Neural cell (in vitro differentiated cells): ENCODE results near the gene MYO9B. TPM values are rescaled to one million over a fixed set of nuclear protein-coding genes. Genes with fewer than 3 reads are reported as not detected.

ENCODE experiments used
- H2AFZ ChIP-seq: fragments of 200-600, 300-800 bp; sonication (generic), shearing (Covaris generic); 2 replicates; pipeline ENCODE4 v1.6.0; 2014; ENCODE audit warnings: low read depth, mild to moderate bottlenecking, antibody characterized with exemption, low read length, moderate library complexity
- H3F3A ChIP-seq: fragments of 200-600 bp; shearing (Covaris generic); 2 replicates; pipeline ENCODE4 v1.6.1; 2016; ENCODE audit warnings: mild to moderate bottlenecking, moderate library complexity, mixed read lengths, antibody characterized with exemption, low read length; ENCODE audit not compliant: insufficient read depth, poor library complexity, severe bottlenecking
- H3K27ac ChIP-seq: fragments of 200-600, 300-800 bp; sonication (generic), shearing (Covaris generic); 2 replicates; pipeline ENCODE4 v1.5.1; 2014; ENCODE audit warnings: mild to moderate bottlenecking, low read length, moderate library complexity
- H3K27me3 ChIP-seq: fragments of 300-800, 200-600 bp; sonication (generic), shearing (Covaris generic); 2 replicates; pipeline ENCODE4 v1.6.0; 2014; ENCODE audit warnings: mild to moderate bottlenecking, low read depth, low read length, moderate library complexity; ENCODE audit not compliant: insufficient read depth
- H3K36me3 ChIP-seq: fragments of 300-800, 200-600 bp; sonication (generic), shearing (Covaris generic); 2 replicates; pipeline ENCODE4 v1.5.1; 2014; ENCODE audit warnings: mild to moderate bottlenecking, antibody characterized with exemption, low read length, moderate library complexity; ENCODE audit not compliant: insufficient read depth
- H3K4me2 ChIP-seq: fragments of 300-800, 200-600 bp; sonication (generic), shearing (Covaris generic); 2 replicates; pipeline ENCODE4 v1.6.0; 2014; ENCODE audit warnings: mild to moderate bottlenecking, low read length
- H3K4me3 ChIP-seq: fragments of 300-800, 200-600 bp; sonication (generic), shearing (Covaris generic); 2 replicates; pipeline ENCODE4 v1.5.1; 2014; ENCODE audit warnings: mild to moderate bottlenecking, low read length, moderate library complexity
- H3K79me2 ChIP-seq: fragments of 200-600 bp; shearing (Covaris generic); replicated peaks from 2 replicates; pipeline ENCODE4 v1.6.0; 2014; ENCODE audit warnings: mild to moderate bottlenecking, low read length, moderate library complexity; ENCODE audit not compliant: insufficient read depth
- H3K9ac ChIP-seq: fragments of 300-800, 200-600 bp; sonication (generic), shearing (Covaris generic); 2 replicates; pipeline ENCODE4 v1.6.1; 2016; ENCODE audit warnings: mild to moderate bottlenecking, low read length, mixed read lengths
- H3K9me2 ChIP-seq: fragments of 200-600 bp; shearing (Covaris generic); 2 replicates; pipeline ENCODE4 v1.6.1; 2016; ENCODE audit warnings: mild to moderate bottlenecking, low read length, mixed read lengths; ENCODE audit not compliant: insufficient read depth
- H3K9me3 ChIP-seq: fragments of 200-600, 300-800 bp; sonication (generic), shearing (Covaris generic); 2 replicates; pipeline ENCODE4 v1.6.1; 2016; ENCODE audit warnings: mild to moderate bottlenecking, mixed run types, low read length, moderate library complexity, mixed read lengths
- H4K20me1 ChIP-seq: fragments of 200-600 bp; shearing (Covaris generic); 2 replicates; pipeline ENCODE4 v1.6.1; 2016; ENCODE audit warnings: mild to moderate bottlenecking, mixed run types; ENCODE audit not compliant: insufficient read depth
- EP300 ChIP-seq: fragments of 450-650 bp; conservative IDR thresholded peaks from 2 replicates; pipeline ENCODE4 v1.6.1; 2014; ENCODE audit warnings: antibody characterized with exemption, mild to moderate bottlenecking, moderate library complexity; ENCODE audit not compliant: poor library complexity, severe bottlenecking
- EZH2 ChIP-seq: fragments of 200-600, 300-800 bp; shearing (Covaris generic), sonication (generic); IDR thresholded peaks from 2 replicates; pipeline ENCODE4 v1.6.1; 2014; ENCODE audit warnings: antibody characterized with exemption, low read length, borderline replicate concordance, mild to moderate bottlenecking; ENCODE audit not compliant: insufficient read depth, poor library complexity, severe bottlenecking
- MXI1 ChIP-seq: fragments of 450-650 bp; conservative IDR thresholded peaks from 2 replicates; pipeline ENCODE4 v1.6.1; 2014; ENCODE audit warnings: antibody characterized with exemption, mild to moderate bottlenecking; ENCODE audit not compliant: poor library complexity, severe bottlenecking
- POLR2AphosphoS5 ChIP-seq: IDR thresholded peaks from 2 replicates; pipeline ENCODE4 v1.6.1; 2012
- RAD21 ChIP-seq: fragments of 450-650 bp; conservative IDR thresholded peaks from 2 replicates; pipeline ENCODE4 v1.6.1; 2014; ENCODE audit warnings: antibody characterized with exemption, mild to moderate bottlenecking, moderate library complexity
- SMC3 ChIP-seq: fragments of 450-650 bp; conservative IDR thresholded peaks from 2 replicates; pipeline ENCODE4 v1.6.1; 2014; ENCODE audit warnings: antibody characterized with exemption, mild to moderate bottlenecking, moderate library complexity; ENCODE audit not compliant: poor library complexity
- TAF1 ChIP-seq: IDR thresholded peaks from 2 replicates; pipeline ENCODE4 v1.6.1; 2012; ENCODE audit warnings: low read depth
- polyA plus RNA-seq: library from polyadenylated mRNA; depleted of rRNA; stranded (reverse); fragments of >200 nt; gene quantifications from 2 replicates; pipeline ENCODE4 v1.2.3, GENCODE V29; 2014
- TF ChIP-seq, protein P1 (sequence below): IDR thresholded peaks from 2 replicates; pipeline ENCODE4 v1.6.1; 2012; ENCODE audit warnings: borderline replicate concordance
- TF ChIP-seq, protein P2 (sequence below): fragments of 450-650 bp; IDR thresholded peaks from 2 replicates; pipeline ENCODE4 v1.5.1; 2014; ENCODE audit warnings: antibody characterized with exemption, mild to moderate bottlenecking, moderate library complexity; ENCODE audit not compliant: poor library complexity, severe bottlenecking

Gene MYO9B
- polyA plus RNA-seq, 1 donor from 2014 or later, result 27.2 TPM

DNA sequence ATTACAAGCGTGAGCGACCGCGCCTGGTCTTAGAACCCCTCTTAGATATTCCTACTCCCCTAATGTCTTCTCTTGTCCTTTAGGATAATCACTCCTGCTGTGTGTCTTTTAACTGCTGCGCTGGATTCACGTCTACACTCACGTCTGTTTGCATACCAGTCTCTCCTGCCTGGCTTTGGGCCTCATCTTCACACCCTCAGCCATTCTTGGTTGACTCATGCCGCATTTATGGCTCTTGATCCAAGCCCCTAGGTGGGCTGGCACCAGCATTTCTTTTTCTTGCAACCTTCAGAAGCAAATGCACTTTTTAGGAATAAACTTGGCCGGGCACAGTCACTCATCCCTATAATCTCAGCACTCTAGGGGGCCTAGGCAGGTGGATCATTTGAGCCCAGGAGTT, 22.7 kb downstream of the MYO9B start:
- Histone ChIP-seq H3K27me3 (no peaks in the 10 kb centered on the region), H3K36me3 (peaks cover 5% of the 10 kb centered on the region), H3K4me3 (no peak overlapping the region), H3F3A (no peaks in the 10 kb centered on the region), H3K27ac (no peak overlapping the region), H3K4me2 (no peak overlapping the region), H4K20me1 (no peaks in the 10 kb centered on the region), H3K9me2 (no peaks in the 10 kb centered on the region), H2AFZ (no peak overlapping the region), H3K9me3 (no peaks in the 10 kb centered on the region), H3K9ac (no peak overlapping the region), H3K79me2 (peaks cover under 1% of the 10 kb centered on the region)
- TF ChIP-seq, protein P1, sequence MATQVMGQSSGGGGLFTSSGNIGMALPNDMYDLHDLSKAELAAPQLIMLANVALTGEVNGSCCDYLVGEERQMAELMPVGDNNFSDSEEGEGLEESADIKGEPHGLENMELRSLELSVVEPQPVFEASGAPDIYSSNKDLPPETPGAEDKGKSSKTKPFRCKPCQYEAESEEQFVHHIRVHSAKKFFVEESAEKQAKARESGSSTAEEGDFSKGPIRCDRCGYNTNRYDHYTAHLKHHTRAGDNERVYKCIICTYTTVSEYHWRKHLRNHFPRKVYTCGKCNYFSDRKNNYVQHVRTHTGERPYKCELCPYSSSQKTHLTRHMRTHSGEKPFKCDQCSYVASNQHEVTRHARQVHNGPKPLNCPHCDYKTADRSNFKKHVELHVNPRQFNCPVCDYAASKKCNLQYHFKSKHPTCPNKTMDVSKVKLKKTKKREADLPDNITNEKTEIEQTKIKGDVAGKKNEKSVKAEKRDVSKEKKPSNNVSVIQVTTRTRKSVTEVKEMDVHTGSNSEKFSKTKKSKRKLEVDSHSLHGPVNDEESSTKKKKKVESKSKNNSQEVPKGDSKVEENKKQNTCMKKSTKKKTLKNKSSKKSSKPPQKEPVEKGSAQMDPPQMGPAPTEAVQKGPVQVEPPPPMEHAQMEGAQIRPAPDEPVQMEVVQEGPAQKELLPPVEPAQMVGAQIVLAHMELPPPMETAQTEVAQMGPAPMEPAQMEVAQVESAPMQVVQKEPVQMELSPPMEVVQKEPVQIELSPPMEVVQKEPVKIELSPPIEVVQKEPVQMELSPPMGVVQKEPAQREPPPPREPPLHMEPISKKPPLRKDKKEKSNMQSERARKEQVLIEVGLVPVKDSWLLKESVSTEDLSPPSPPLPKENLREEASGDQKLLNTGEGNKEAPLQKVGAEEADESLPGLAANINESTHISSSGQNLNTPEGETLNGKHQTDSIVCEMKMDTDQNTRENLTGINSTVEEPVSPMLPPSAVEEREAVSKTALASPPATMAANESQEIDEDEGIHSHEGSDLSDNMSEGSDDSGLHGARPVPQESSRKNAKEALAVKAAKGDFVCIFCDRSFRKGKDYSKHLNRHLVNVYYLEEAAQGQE, result no peak
- no peak for TF ChIP-seq SMC3
- no peak for TF ChIP-seq EP300
- no peak for TF ChIP-seq EZH2
- no peak for TF ChIP-seq RAD21
- no peak for TF ChIP-seq MXI1
- TF ChIP-seq, protein P2, sequence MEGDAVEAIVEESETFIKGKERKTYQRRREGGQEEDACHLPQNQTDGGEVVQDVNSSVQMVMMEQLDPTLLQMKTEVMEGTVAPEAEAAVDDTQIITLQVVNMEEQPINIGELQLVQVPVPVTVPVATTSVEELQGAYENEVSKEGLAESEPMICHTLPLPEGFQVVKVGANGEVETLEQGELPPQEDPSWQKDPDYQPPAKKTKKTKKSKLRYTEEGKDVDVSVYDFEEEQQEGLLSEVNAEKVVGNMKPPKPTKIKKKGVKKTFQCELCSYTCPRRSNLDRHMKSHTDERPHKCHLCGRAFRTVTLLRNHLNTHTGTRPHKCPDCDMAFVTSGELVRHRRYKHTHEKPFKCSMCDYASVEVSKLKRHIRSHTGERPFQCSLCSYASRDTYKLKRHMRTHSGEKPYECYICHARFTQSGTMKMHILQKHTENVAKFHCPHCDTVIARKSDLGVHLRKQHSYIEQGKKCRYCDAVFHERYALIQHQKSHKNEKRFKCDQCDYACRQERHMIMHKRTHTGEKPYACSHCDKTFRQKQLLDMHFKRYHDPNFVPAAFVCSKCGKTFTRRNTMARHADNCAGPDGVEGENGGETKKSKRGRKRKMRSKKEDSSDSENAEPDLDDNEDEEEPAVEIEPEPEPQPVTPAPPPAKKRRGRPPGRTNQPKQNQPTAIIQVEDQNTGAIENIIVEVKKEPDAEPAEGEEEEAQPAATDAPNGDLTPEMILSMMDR, result no peak
- TF ChIP-seq POLR2AphosphoS5, result no peak
- TF ChIP-seq TAF1, result no peak

DNA sequence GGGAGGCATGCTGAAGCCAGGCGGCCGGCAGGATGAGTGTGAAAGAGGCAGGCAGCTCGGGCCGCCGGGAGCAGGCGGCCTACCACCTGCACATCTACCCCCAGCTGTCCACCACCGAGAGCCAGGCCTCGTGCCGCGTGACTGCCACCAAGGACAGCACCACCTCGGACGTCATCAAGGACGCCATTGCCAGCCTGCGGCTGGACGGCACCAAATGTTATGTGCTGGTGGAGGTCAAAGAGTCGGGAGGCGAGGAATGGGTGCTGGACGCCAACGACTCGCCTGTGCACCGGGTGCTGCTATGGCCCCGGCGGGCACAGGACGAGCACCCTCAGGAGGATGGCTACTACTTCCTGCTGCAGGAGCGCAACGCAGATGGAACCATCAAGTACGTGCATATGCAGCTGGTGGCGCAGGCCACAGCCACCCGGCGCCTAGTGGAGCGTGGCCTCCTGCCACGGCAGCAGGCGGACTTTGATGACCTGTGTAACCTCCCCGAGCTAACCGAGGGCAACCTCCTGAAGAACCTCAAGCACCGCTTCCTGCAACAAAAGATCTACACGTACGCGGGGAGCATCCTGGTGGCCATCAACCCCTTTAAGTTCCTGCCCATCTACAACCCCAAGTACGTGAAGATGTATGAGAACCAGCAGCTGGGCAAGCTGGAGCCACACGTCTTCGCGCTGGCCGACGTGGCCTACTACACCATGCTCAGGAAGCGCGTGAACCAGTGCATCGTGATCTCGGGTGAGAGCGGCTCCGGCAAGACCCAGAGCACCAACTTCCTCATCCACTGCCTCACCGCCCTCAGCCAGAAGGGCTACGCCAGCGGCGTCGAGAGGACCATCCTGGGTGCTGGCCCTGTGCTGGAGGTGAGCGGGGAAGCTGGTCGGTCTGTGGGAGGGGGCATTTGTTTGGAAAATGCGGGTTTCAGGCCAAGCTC, 26.4 kb downstream of the MYO9B start:
- Histone ChIP-seq H3K9ac (no peak overlapping the region), H3K36me3 (peaks cover 5% of the 10 kb centered on the region), H3K27me3 (no peaks in the 10 kb centered on the region), H4K20me1 (no peaks in the 10 kb centered on the region), H3K27ac (no peak overlapping the region), H3F3A (no peaks in the 10 kb centered on the region), H3K4me3 (no peak overlapping the region), H3K79me2 (no peaks in the 10 kb centered on the region), H3K9me3 (no peaks in the 10 kb centered on the region), H3K9me2 (no peaks in the 10 kb centered on the region), H3K4me2 (no peak overlapping the region), H2AFZ (no peak overlapping the region)
- TF ChIP-seq EP300, result no peak
- TF ChIP-seq, protein P2, result no peak
- no peak for TF ChIP-seq SMC3
